ENCODE measurements around the gene KATNBL1. TPM values are rescaled to one million over a fixed set of nuclear protein-coding genes. Genes with fewer than 3 reads are reported as not detected.
"Not testable (repeated sequence)": the region's sequence is repeated elsewhere in the genome, so short reads cannot be mapped to it uniquely, and the experiment has no call there.

KATNBL1 gene
- total and polyA plus RNA-seq, 5 donors from 2014 or later, result 25.3 to 36.3 (median 26.7) TPM

DNA sequence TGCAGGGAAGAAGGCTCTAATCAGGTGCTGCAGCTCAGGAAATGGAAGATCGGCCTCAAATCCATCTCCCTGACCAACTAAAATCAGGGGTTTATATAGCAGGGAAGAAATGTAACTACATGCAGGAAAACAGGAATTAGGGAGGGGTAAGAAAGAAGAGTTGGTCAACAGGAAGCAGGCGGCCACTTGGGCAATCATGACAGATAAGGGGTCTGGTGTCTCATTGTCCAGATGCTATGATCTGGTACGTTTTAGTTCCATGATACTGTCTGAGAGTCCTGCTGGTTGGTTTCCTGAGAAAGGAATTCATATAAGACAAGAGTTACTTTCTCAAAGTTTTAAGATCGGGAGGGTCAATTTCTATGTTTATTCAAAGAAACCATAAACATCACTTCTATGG lies 24.2 kb downstream of the KATNBL1 start:
- no peak for DNase-seq
- H3K27ac Mint-ChIP-seq, result peak overlapping the region in 1 of 3 donors; percentile 46
- peaks cover 15% of the 10 kb centered on the region for H3K36me3 Mint-ChIP-seq
- H3K27me3 Mint-ChIP-seq, result no peaks in the 10 kb centered on the region
- H3K36me3 ChIP-seq (ENCODE audit: control insufficient read depth, insufficient read depth, low read length), result no peaks in the 10 kb centered on the region
- no peak overlapping the region for H3K27ac ChIP-seq (ENCODE audit: insufficient read depth, low read length, poor library complexity, severe bottlenecking)
- H3K9me3 Mint-ChIP-seq, result peaks cover 0 to 3% (median 0%) of the 10 kb centered on the region in 7 donors
- ATAC-seq (ENCODE audit: low read depth in 2 of 2), result no peak
- no peaks in the 10 kb centered on the region for H3K27me3 ChIP-seq (ENCODE audit: control insufficient read depth, insufficient read depth, low read length)
- no peak overlapping the region for H3K4me3 ChIP-seq (ENCODE audit: low read depth, low read length)
- peaks cover 0 to 26% (median 13%) of the 10 kb centered on the region in 4 donors for H3K4me1 Mint-ChIP-seq
- no peak overlapping the region for H3K4me3 Mint-ChIP-seq
- H3K9me3 ChIP-seq (ENCODE audit: control insufficient read depth in 2 of 2, low read length in 2 of 2), result no peaks in the 10 kb centered on the region
- H3K4me1 ChIP-seq (ENCODE audit: control insufficient read depth, insufficient read depth, low read length, poor library complexity, severe bottlenecking), result no peaks in the 10 kb centered on the region

DNA sequence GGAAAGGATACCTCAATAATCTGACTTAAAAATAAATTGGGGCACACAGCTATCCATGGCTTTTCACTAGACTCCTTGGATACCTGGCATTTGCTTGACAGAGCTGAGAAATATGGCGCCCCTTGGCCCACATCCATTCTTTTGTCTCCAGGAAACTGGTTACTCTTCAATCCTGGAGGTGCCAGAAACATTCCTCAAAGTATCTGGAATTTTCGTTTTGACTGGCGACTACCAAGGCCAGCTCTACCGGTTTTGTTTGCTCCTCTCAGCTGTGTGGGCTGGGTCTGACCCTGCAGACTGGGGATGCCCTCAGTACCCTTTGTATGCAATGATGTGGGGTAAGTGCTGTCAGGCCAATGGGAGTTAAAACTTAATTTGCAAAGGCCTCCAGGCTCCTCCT lies 27.0 kb downstream of the KATNBL1 start:
- H3K27ac ChIP-seq (ENCODE audit: insufficient read depth, low read length, poor library complexity, severe bottlenecking), result no peak overlapping the region
- Mint-ChIP-seq H3K27ac (no peak overlapping the region), H3K36me3 (peaks cover 14% of the 10 kb centered on the region), H3K27me3 (no peaks in the 10 kb centered on the region), H3K9me3 (peaks cover 0 to 3% (median 0%) of the 10 kb centered on the region in 7 donors), H3K4me3 (no peak overlapping the region), H3K4me1 (peaks cover 9 to 25% (median 18%) of the 10 kb centered on the region in 4 donors)
- H3K4me1 ChIP-seq (ENCODE audit: control insufficient read depth, insufficient read depth, low read length, poor library complexity, severe bottlenecking), result no peaks in the 10 kb centered on the region
- no peaks in the 10 kb centered on the region for H3K36me3 ChIP-seq (ENCODE audit: control insufficient read depth, insufficient read depth, low read length)
- no peaks in the 10 kb centered on the region for H3K9me3 ChIP-seq (ENCODE audit: control insufficient read depth in 2 of 2, low read length in 2 of 2)
- ATAC-seq (ENCODE audit: low read depth in 2 of 2) (no peak), DNase-seq (no peak)
- H3K4me3 ChIP-seq (ENCODE audit: low read depth, low read length), result no peak overlapping the region
- H3K27me3 ChIP-seq (ENCODE audit: control insufficient read depth, insufficient read depth, low read length), result no peaks in the 10 kb centered on the region

DNA sequence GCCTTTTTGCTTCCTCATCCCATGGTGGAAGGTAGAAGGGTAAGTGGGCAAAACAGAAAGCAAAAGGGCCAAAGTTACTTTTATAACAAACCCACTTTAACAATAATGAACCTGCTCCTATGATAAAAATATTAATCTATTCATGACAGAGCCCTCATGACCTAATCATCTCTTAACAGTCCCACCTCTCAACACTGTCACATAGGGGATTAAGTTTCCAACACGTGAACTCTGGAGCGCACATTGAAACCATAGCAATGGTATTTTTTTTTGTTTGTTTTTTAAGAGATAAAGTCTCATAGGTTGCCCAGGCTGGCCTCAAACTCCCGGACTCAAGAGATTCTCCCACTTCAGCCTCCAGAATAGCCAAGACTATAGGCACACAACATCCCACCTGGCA lies 30.7 kb downstream of the KATNBL1 start:
- Mint-ChIP-seq H3K27ac (peak overlapping the region in 2 of 3 donors; percentile 44 to 48), H3K36me3 (peaks cover 10% of the 10 kb centered on the region), H3K9me3 (peaks cover 0 to 7% (median 0%) of the 10 kb centered on the region in 7 donors), H3K4me3 (no peak overlapping the region), H3K4me1 (peaks cover 9 to 20% (median 17%) of the 10 kb centered on the region in 4 donors), H3K27me3 (no peaks in the 10 kb centered on the region)
- ATAC-seq (ENCODE audit: low read depth in 2 of 2) (no peak), DNase-seq (no peak)
- no peaks in the 10 kb centered on the region for H3K4me1 ChIP-seq (ENCODE audit: control insufficient read depth, insufficient read depth, low read length, poor library complexity, severe bottlenecking)
- no peak overlapping the region for H3K4me3 ChIP-seq (ENCODE audit: low read depth, low read length)
- no peaks in the 10 kb centered on the region for H3K36me3 ChIP-seq (ENCODE audit: control insufficient read depth, insufficient read depth, low read length)
- no peaks in the 10 kb centered on the region for H3K27me3 ChIP-seq (ENCODE audit: control insufficient read depth, insufficient read depth, low read length)
- H3K27ac ChIP-seq (ENCODE audit: insufficient read depth, low read length, poor library complexity, severe bottlenecking), result no peak overlapping the region
- peaks cover 3 to 6% of the 10 kb centered on the region in 2 experiments for H3K9me3 ChIP-seq (ENCODE audit: control insufficient read depth in 2 of 2, low read length in 2 of 2)

DNA sequence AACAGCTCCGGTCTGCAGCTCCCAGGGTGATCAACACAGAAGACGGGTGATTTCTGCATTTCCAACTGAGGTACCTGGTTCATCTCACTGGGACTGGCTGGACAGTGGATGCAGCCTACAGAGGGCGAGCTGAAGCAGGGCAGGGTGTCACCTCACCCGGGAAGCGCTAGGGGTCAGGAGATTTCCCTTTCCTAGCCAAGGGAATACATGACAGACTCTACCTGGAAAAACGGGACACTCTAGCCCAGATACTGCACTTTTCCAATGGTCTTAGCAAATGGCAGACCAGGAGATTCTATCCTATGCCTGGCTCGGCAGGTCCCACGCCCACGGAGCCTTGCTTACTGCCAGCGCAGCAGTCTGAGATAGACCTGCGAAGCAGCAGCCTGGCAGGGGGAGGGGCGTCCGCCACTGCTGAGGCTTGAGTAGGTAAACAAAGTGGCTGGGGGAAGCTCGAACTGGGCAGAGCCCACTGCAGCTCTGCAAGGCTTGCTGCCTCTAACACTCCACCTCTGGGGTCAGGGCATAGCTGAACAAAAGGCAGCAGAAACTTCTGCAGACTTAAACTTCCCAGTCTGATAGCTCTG lies 43.8 kb downstream of the KATNBL1 start:
- H3K4me1 ChIP-seq (ENCODE audit: control insufficient read depth, insufficient read depth, low read length, poor library complexity, severe bottlenecking); H3K27ac ChIP-seq (ENCODE audit: insufficient read depth, low read length, poor library complexity, severe bottlenecking); H3K27me3 ChIP-seq (ENCODE audit: control insufficient read depth, insufficient read depth, low read length); H3K27me3 Mint-ChIP-seq; H3K4me3 ChIP-seq (ENCODE audit: low read depth, low read length); ATAC-seq (ENCODE audit: low read depth in 2 of 2); H3K4me3 Mint-ChIP-seq; H3K27ac Mint-ChIP-seq; DNase-seq: not testable (repeated sequence)
- H3K9me3 Mint-ChIP-seq, result peaks cover 0 to 31% (median 12%) of the 10 kb centered on the region in 7 donors
- Histone ChIP-seq H3K9me3 (ENCODE audit: control insufficient read depth in 2 of 2, low read length in 2 of 2) (peaks cover 5 to 16% of the 10 kb centered on the region in 2 experiments), H3K36me3 (ENCODE audit: control insufficient read depth, insufficient read depth, low read length) (peaks cover 15% of the 10 kb centered on the region)
- peaks cover 0 to 20% (median 11%) of the 10 kb centered on the region in 4 donors for H3K4me1 Mint-ChIP-seq
- H3K36me3 Mint-ChIP-seq, result peaks cover 30% of the 10 kb centered on the region

DNA sequence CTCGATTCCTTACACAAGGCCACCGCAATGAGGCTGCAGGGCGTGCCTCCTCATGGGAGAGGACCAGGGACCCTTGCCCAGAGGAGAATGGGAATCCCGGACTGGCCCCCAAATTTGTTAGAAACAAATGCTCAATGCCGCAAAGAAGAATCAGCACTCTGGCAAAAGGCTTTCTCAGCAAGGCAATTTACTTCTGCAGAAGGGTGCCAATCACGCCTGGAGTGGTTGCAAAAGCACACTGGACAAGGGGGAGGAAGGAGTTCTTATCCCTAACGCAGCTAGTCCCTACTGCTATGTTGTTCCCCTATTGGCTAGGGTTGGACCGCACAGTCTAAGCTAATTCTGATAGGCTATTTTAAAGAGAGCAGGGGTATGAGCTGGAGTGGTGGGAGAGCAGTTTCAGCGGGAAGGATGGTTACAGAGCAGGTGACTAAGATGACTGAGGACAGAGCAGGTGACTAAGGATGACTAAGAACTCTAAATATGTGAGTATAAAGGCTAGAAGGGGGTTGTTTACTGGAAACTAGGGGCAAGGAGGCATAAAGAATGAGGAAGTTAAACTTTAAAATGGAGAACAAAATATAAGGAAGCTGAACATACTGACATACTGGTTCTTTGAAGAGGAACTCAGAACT lies 48.5 kb downstream of the KATNBL1 start:
- peaks cover 34% of the 10 kb centered on the region for H3K36me3 ChIP-seq (ENCODE audit: control insufficient read depth, insufficient read depth, low read length)

DNA sequence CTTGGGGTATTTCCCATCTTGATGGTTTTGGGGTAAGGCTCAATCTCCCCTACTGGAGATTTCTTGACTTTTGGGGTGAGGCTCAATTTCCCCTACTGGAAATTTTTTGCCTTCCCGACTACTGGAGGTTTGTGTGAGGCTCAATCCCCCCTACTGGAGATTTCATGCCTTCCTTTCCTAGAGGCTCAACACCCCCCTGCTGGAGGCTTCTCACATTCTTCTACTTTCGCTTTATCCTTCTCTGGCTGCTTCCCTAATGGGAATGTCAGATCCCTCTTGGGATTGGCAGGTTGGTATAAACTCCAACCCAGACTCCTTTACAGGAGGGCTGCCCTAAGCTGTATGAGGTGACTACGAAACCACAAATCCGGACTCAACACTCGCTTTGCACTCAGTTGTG lies 49.2 kb downstream of the KATNBL1 start:
- no peak for DNase-seq
- no peak overlapping the region for H3K27ac ChIP-seq (ENCODE audit: insufficient read depth, low read length, poor library complexity, severe bottlenecking)
- H3K36me3 Mint-ChIP-seq, result peaks cover 77% of the 10 kb centered on the region
- H3K27ac Mint-ChIP-seq, result no peak overlapping the region
- H3K4me1 ChIP-seq (ENCODE audit: control insufficient read depth, insufficient read depth, low read length, poor library complexity, severe bottlenecking), result no peaks in the 10 kb centered on the region
- no peak overlapping the region for H3K4me3 Mint-ChIP-seq
- peaks cover 0 to 29% (median 10%) of the 10 kb centered on the region in 7 donors for H3K9me3 Mint-ChIP-seq
- no peak for ATAC-seq (ENCODE audit: low read depth in 2 of 2)
- no peak overlapping the region for H3K4me3 ChIP-seq (ENCODE audit: low read depth, low read length)
- H3K4me1 Mint-ChIP-seq, result peaks cover 0 to 14% (median 0%) of the 10 kb centered on the region in 4 donors
- no peaks in the 10 kb centered on the region for H3K27me3 Mint-ChIP-seq
- peaks cover 13 to 28% of the 10 kb centered on the region in 2 experiments for H3K9me3 ChIP-seq (ENCODE audit: control insufficient read depth in 2 of 2, low read length in 2 of 2)
- no peaks in the 10 kb centered on the region for H3K27me3 ChIP-seq (ENCODE audit: control insufficient read depth, insufficient read depth, low read length)
- H3K36me3 ChIP-seq (ENCODE audit: control insufficient read depth, insufficient read depth, low read length), result peaks cover 41% of the 10 kb centered on the region

More for the DNA sequence above, 48.5 kb downstream of the KATNBL1 start:
- Mint-ChIP-seq H3K9me3 (peaks cover 0 to 24% (median 10%) of the 10 kb centered on the region in 7 donors), H3K27ac (no peak overlapping the region), H3K27me3 (no peaks in the 10 kb centered on the region), H3K36me3 (peaks cover 70% of the 10 kb centered on the region), H3K4me1 (peaks cover 0 to 14% (median 0%) of the 10 kb centered on the region in 4 donors), H3K4me3 (no peak overlapping the region)
- H3K4me3 ChIP-seq (ENCODE audit: low read depth, low read length), result no peak overlapping the region
- H3K27ac ChIP-seq (ENCODE audit: insufficient read depth, low read length, poor library complexity, severe bottlenecking), result no peak overlapping the region
- DNase-seq, result no peak
- peaks cover 11 to 25% of the 10 kb centered on the region in 2 experiments for H3K9me3 ChIP-seq (ENCODE audit: control insufficient read depth in 2 of 2, low read length in 2 of 2)
- no peaks in the 10 kb centered on the region for H3K4me1 ChIP-seq (ENCODE audit: control insufficient read depth, insufficient read depth, low read length, poor library complexity, severe bottlenecking)
- no peaks in the 10 kb centered on the region for H3K27me3 ChIP-seq (ENCODE audit: control insufficient read depth, insufficient read depth, low read length)
- ATAC-seq (ENCODE audit: low read depth in 2 of 2), result no peak

DNA sequence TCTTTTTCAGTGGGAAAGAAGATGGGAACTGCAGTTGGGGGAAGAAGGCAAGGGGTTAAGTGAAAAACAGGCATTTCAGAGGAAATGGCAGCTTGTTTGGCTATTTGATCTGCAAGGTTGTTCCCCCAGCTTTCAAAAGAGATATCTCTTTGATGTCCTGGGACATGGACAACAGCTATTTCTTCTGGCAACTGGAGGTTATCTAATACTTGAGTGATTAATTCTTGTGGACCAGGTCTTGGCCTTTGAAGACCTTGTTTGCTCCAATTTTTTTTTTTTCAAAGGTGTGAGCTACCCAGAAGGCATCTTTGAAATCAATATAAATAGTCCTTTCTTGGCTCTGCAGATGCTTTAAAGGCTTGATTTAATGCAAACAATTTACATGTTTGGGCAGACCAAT lies 51.5 kb downstream of the KATNBL1 start:
- Histone ChIP-seq H3K9me3 (ENCODE audit: control insufficient read depth in 2 of 2, low read length in 2 of 2) (peaks cover 23 to 45% of the 10 kb centered on the region in 2 experiments), H3K36me3 (ENCODE audit: control insufficient read depth, insufficient read depth, low read length) (peaks cover 59% of the 10 kb centered on the region), H3K27ac (ENCODE audit: insufficient read depth, low read length, poor library complexity, severe bottlenecking) (no peak overlapping the region), H3K4me3 (ENCODE audit: low read depth, low read length) (no peak overlapping the region), H3K4me1 (ENCODE audit: control insufficient read depth, insufficient read depth, low read length, poor library complexity, severe bottlenecking) (no peaks in the 10 kb centered on the region), H3K27me3 (ENCODE audit: control insufficient read depth, insufficient read depth, low read length) (no peaks in the 10 kb centered on the region)
- peaks cover 0 to 6% (median 0%) of the 10 kb centered on the region in 4 donors for H3K4me1 Mint-ChIP-seq
- no peak overlapping the region for H3K27ac Mint-ChIP-seq
- ATAC-seq (ENCODE audit: low read depth in 2 of 2) (no peak), DNase-seq (no peak)
- H3K27me3 Mint-ChIP-seq, result no peaks in the 10 kb centered on the region
- H3K9me3 Mint-ChIP-seq, result peaks cover 4 to 43% (median 9%) of the 10 kb centered on the region in 7 donors
- peaks cover 83% of the 10 kb centered on the region for H3K36me3 Mint-ChIP-seq
- H3K4me3 Mint-ChIP-seq, result no peak overlapping the region
